Fibroblast of the aortic adventitia (primary cell): ENCODE data around the gene AGMAT. TPM values are rescaled to one million over a fixed set of nuclear protein-coding genes. Genes with fewer than 3 reads are reported as not detected.
A peak's percentile ranks its signal among the peaks of the same experiment; 100 is the strongest.

Source experiments
- DNase-seq: peaks from one replicate; pipeline ENCODE4 v3.0.0-alpha.2; 2010; ENCODE audit warnings: low read depth
- H3K4me3 ChIP-seq: 2 replicates; pipeline ENCODE4 v1.5.1; 2011; ENCODE audit warnings: low read depth, mild to moderate bottlenecking, control low read depth, low read length, moderate library complexity
- CTCF ChIP-seq: IDR thresholded peaks from 2 replicates; pipeline ENCODE4 v1.5.1; 2011; ENCODE audit warnings: mild to moderate bottlenecking, low read length, control low read depth, inconsistent platforms; ENCODE audit not compliant: insufficient read depth
- total RNA-seq: library from RNA; depleted of rRNA; stranded (reverse); fragments of >200 nt; gene quantifications from 2 replicates; pipeline ENCODE4 v1.2.3, GENCODE V29; 2012; ENCODE audit warnings: low replicate concordance

The AGMAT gene
- total RNA-seq, 1 donor, result 1.4 TPM

- H3K4me3 ChIP-seq, result no peak overlapping the region
- TF ChIP-seq CTCF, result no peak
- DNase-seq, result no peak
Measured at GRCh38 chr1:15531003-15531402, 53.8 kb downstream of the AGMAT start.

- peak within 1 kb of the TSS; percentile 91 for H3K4me3 ChIP-seq
- TF ChIP-seq CTCF, result peak; percentile 36
- peak; percentile 100 for DNase-seq
Measured at GRCh38 chr1:15526490-15527339, 58.1 kb downstream of the AGMAT start, which contains the start of gene DNAJC16. DNAJC16 (plus strand) TSS chr1:15526848; CDS start chr1:15529106, 2,258 bp downstream.

- no peak for TF ChIP-seq CTCF
- H3K4me3 ChIP-seq, result peak overlapping the region; percentile 70
- DNase-seq, result no peak
Measured at GRCh38 chr1:15526021-15526489, 58.8 kb downstream of the AGMAT start.

GRCh38 chr1:15525050-15526020 lies 59.5 kb downstream of the AGMAT start:
- TF ChIP-seq CTCF, result no peak
- DNase-seq, result peak; percentile 10
- peak overlapping the region; percentile 78 for H3K4me3 ChIP-seq

- no peak for TF ChIP-seq CTCF
- H3K4me3 ChIP-seq, result peak overlapping the region; percentile 80
- DNase-seq, result peak; percentile 99
Measured at GRCh38 chr1:15524283-15525049, 60.4 kb downstream of the AGMAT start.

- H3K4me3 ChIP-seq, result peak within 1 kb of the TSS; percentile 80
- TF ChIP-seq CTCF, result no peak
- no peak for DNase-seq
Measured at GRCh38 chr1:15524021-15524282, 60.9 kb downstream of the AGMAT start, which contains the start of gene CASP9. CASP9 (minus strand) TSS chr1:15524215; CDS start chr1:15524200, 15 bp downstream.
